ENCODE data around the gene TNFRSF8. TPM values are rescaled to one million over a fixed set of nuclear protein-coding genes. Genes with fewer than 3 reads are reported as not detected.

Gene TNFRSF8
- total and polyA plus RNA-seq, 2 of the 4 experiments (the other 2 are of a cell fraction), result under 0.01 to 0.31 TPM

- Histone ChIP-seq H3K9me3 (ENCODE audit: control insufficient read depth, insufficient read depth, low read length) (no peaks in the 10 kb centered on the region), H2AFZ (replicated peaks; ENCODE audit: low read length, poor library complexity) (no peak overlapping the region), H4K8ac (ENCODE audit: low read depth in 2 of 2, low read length in 2 of 2) (no peak overlapping the region), H4K20me1 (ENCODE audit: insufficient read depth, low read length) (no peaks in the 10 kb centered on the region), H3K14ac (replicated peaks; ENCODE audit: low read depth, low read length) (no peak overlapping the region), H4K5ac (ENCODE audit: low read depth, low read length) (no peak overlapping the region), H2BK120ac (ENCODE audit: low read depth, low read length) (no peak overlapping the region), H2AK5ac (ENCODE audit: low read depth, low read length) (no peak overlapping the region), H3K56ac (ENCODE audit: extremely low read depth, insufficient read depth, low read length) (no peak overlapping the region), H3K27ac (ENCODE audit: insufficient read depth, low read length) (no peak overlapping the region), H2BK20ac (ENCODE audit: low read depth, low read length) (no peak overlapping the region), H3K18ac (ENCODE audit: low read depth, low read length) (no peak overlapping the region), H3K79me1 (ENCODE audit: low read depth in 1 of 2, low read length in 2 of 2) (no peaks in the 10 kb centered on the region), H2BK5ac (ENCODE audit: low read depth, low read length, poor library complexity, severe bottlenecking) (no peak overlapping the region), H3K4me3 (ENCODE audit: insufficient read depth, low read depth, low read length) (no peak overlapping the region), H3K4ac (ENCODE audit: low read depth, low read length) (no peak overlapping the region), H3K27me3 (ENCODE audit: control insufficient read depth, insufficient read depth, low read length) (peaks cover 3% of the 10 kb centered on the region), H2BK15ac (ENCODE audit: low read depth, low read length) (no peak overlapping the region), H2AK9ac (replicated peaks; ENCODE audit: low read depth, low read length, poor library complexity) (no peak overlapping the region), H3K4me1 (ENCODE audit: control insufficient read depth, insufficient read depth, low read length) (peaks cover 5% of the 10 kb centered on the region), H4K91ac (ENCODE audit: insufficient read depth, low read depth, low read length) (no peak overlapping the region), H3K23ac (ENCODE audit: low read depth, low read length) (no peak overlapping the region), H3K9ac (ENCODE audit: low read depth, low read length) (no peak overlapping the region), H3K9me1 (ENCODE audit: insufficient read depth, low read length) (no peaks in the 10 kb centered on the region), H3K36me3 (ENCODE audit: control insufficient read depth, insufficient read depth, low read length) (no peaks in the 10 kb centered on the region), H3K4me2 (ENCODE audit: low read depth, low read length) (no peak overlapping the region)
- in situ Hi-C loops (cut with MboI; ENCODE audit: low sequenced_read_pairs), result no loop called here
- dilution Hi-C loops (cut with HindIII; ENCODE audit: low sequenced_read_pairs, unreplicated experiment), result no loop called here
- DNase-seq (peak; percentile 70), ATAC-seq (ENCODE audit: low read depth) (no peak)
- BruUV-seq (replicated peaks), result no TSS peak
- CTCF ChIA-PET, result no interaction called here
- intact Hi-C loops (cut with micrococcal nuclease), result no loop called here
- POLR2A ChIA-PET (ENCODE audit: unreplicated experiment), result no interaction called here
- TF ChIP-seq, protein P1, sequence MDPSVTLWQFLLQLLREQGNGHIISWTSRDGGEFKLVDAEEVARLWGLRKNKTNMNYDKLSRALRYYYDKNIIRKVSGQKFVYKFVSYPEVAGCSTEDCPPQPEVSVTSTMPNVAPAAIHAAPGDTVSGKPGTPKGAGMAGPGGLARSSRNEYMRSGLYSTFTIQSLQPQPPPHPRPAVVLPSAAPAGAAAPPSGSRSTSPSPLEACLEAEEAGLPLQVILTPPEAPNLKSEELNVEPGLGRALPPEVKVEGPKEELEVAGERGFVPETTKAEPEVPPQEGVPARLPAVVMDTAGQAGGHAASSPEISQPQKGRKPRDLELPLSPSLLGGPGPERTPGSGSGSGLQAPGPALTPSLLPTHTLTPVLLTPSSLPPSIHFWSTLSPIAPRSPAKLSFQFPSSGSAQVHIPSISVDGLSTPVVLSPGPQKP (IDR thresholded peaks at IDR 0.05; ENCODE audit: borderline replicate concordance, low read depth, low read length), result no peak
- TF ChIP-seq USF2 (IDR thresholded peaks at IDR 0.05; ENCODE audit: low read depth, low read length) (no peak), SMC3 (IDR thresholded peaks at IDR 0.05; ENCODE audit: low read depth, low read length) (no peak)
- WGBS, 2 experiments (ENCODE audit: extremely low coverage in 2 of 2, insufficient read length in 1 of 2), result no CpG with 5 or more reads among the region's 1 CpG
Observed at GRCh38 chr1:12098786-12099185, 35.7 kb downstream of the TNFRSF8 start.

Measured in IMR-90 (cell line).